ENCODE measurements around the gene SPOCD1.
A peak's percentile ranks its signal among the peaks of the same experiment; 100 is the strongest.

Gene SPOCD1

GRCh38 chr1:31744165-31744888, 71.5 kb downstream of the SPOCD1 start:
- peak; percentile 91 for ATAC-seq
- Mint-ChIP-seq H3K9me3 (no peaks in the 10 kb centered on the region), H3K4me3 (peak overlapping the region; percentile 56), H3K27ac (peak overlapping the region; percentile 81), H3K36me3 (no peaks in the 10 kb centered on the region), H3K27me3 (no peaks in the 10 kb centered on the region), H3K4me1 (peaks cover 59% of the 10 kb centered on the region)

GRCh38 chr1:31742462-31743212, 73.2 kb downstream of the SPOCD1 start:
- no peak overlapping the region for H3K4me3 Mint-ChIP-seq
- no peaks in the 10 kb centered on the region for H3K36me3 Mint-ChIP-seq
- no peak overlapping the region for H3K27ac Mint-ChIP-seq
- H3K4me1 Mint-ChIP-seq = peaks cover 67% of the 10 kb centered on the region
- no peak for ATAC-seq
- no peaks in the 10 kb centered on the region for H3K27me3 Mint-ChIP-seq
- H3K9me3 Mint-ChIP-seq = no peaks in the 10 kb centered on the region

All from stimulated activated memory B cell treated with anti-CD40 and anti-IgM and Interleukin-4, amounts not matched to agents 10 μg/mL and 1 μg/mL and 100 μg/mL, for 72 hours (primary cell).